GM23338 (cell line): ENCODE measurements around the gene SAMD7. TPM values are rescaled to one million over a fixed set of nuclear protein-coding genes. Genes with fewer than 3 reads are reported as not detected.

Experiments
- ATAC-seq: fragments of 200-7000 bp; cut with Tn5 transposase; 3 replicates; pipeline ENCODE4 v1.9.1; 2020
- DNase-seq: peaks from one replicate; pipeline ENCODE4 v3.0.0-alpha.2; 2015; ENCODE audit warnings: low spot score
- H2AFZ ChIP-seq: fragments of 200-600 bp; sonication (generic); 2 replicates; pipeline ENCODE4 v1.8.0; 2016; ENCODE audit warnings: antibody characterized with exemption, mild to moderate bottlenecking, moderate library complexity
- H3F3A ChIP-seq: fragments of 200-600 bp; sonication (generic); replicated peaks from 2 replicates; pipeline ENCODE4 v1.8.0; 2017; ENCODE audit warnings: antibody characterized with exemption, mixed run types, low read depth
- H3K27ac ChIP-seq: fragments of 200-600 bp; sonication (generic); 2 replicates; pipeline ENCODE4 v1.6.1; 2016; ENCODE audit warnings: low read depth
- H3K27me3 ChIP-seq: fragments of 200-600 bp; sonication (generic); 2 replicates; pipeline ENCODE4 v1.8.0; 2016; ENCODE audit warnings: mild to moderate bottlenecking, mixed run types, moderate library complexity; ENCODE audit not compliant: insufficient read depth
- H3K36me3 ChIP-seq: fragments of 200-600 bp; sonication (generic); 2 replicates; pipeline ENCODE4 v1.8.0; 2016; ENCODE audit warnings: mild to moderate bottlenecking; ENCODE audit not compliant: insufficient read depth
- H3K4me1 ChIP-seq: fragments of 200-600 bp; sonication (generic); 2 replicates; pipeline ENCODE4 v1.8.0; 2016; ENCODE audit warnings: mild to moderate bottlenecking, moderate library complexity; ENCODE audit not compliant: insufficient read depth
- H3K4me2 ChIP-seq: fragments of 200-600 bp; sonication (generic); 2 replicates; pipeline ENCODE4 v1.7.1; 2017; ENCODE audit warnings: mixed run types
- H3K4me3 ChIP-seq: fragments of 200-600 bp; sonication (generic); 2 replicates; pipeline ENCODE4 v1.6.1; 2016; ENCODE audit warnings: mixed run types
- H3K79me2 ChIP-seq: fragments of 200-600 bp; sonication (generic); replicated peaks from 2 replicates; pipeline ENCODE4 v1.8.0; 2017; ENCODE audit warnings: mild to moderate bottlenecking; ENCODE audit not compliant: insufficient read depth
- H3K9me2 ChIP-seq: fragments of 200-600 bp; sonication (generic); 2 replicates; pipeline ENCODE4 v1.8.0; 2017; ENCODE audit not compliant: insufficient read depth
- H4K20me1 ChIP-seq: fragments of 200-600 bp; sonication (generic); replicated peaks from 2 replicates; pipeline ENCODE4 v1.8.0; 2017; ENCODE audit warnings: mild to moderate bottlenecking; ENCODE audit not compliant: insufficient read depth
- H3K27ac Mint-ChIP-seq: 2 replicates; pipeline ENCODE4 v1.8.0; 2020; ENCODE audit warnings: inconsistent platforms, mild to moderate bottlenecking, moderate library complexity, mixed read lengths
- H3K27me3 Mint-ChIP-seq: 3 replicates; pipeline ENCODE4 v1.8.0; 2022; ENCODE audit warnings: low read depth, mild to moderate bottlenecking, moderate library complexity, mixed read lengths, inconsistent platforms; ENCODE audit not compliant: insufficient read depth, poor library complexity
- H3K36me3 Mint-ChIP-seq: 3 replicates; pipeline ENCODE4 v1.8.0; 2021; ENCODE audit warnings: low read depth, mild to moderate bottlenecking, inconsistent platforms, moderate library complexity, mixed read lengths
- H3K4me1 Mint-ChIP-seq: 3 replicates; pipeline ENCODE4 v1.8.0; 2020; ENCODE audit warnings: mild to moderate bottlenecking, inconsistent platforms, mixed read lengths
- H3K4me3 Mint-ChIP-seq: 3 replicates; pipeline ENCODE4 v1.8.0; 2021; ENCODE audit warnings: moderate library complexity, mild to moderate bottlenecking, inconsistent platforms, mixed read lengths
- H3K9me3 Mint-ChIP-seq: 3 replicates; pipeline ENCODE4 v1.8.0; 2020; ENCODE audit warnings: moderate library complexity, mild to moderate bottlenecking, inconsistent platforms, mixed read lengths
- CTCF ChIP-seq, 2 experiments: fragments of 200-600 bp in 1 of 2; sonication (generic) in 1 of 2; conservative IDR thresholded peaks; 2 replicates each; pipeline versions ENCODE4 v1.5.1 to v1.6.1; 2016 to 2017; ENCODE audit warnings: antibody characterized with exemption in 2 of 2, low read depth in 2 of 2, mild to moderate bottlenecking in 2 of 2, moderate library complexity in 1 of 2
- ETS1 ChIP-seq: IDR thresholded peaks from 2 replicates; pipeline ENCODE4 v1.6.1; 2016; ENCODE audit warnings: antibody characterized with exemption
- EZH2phosphoT487 ChIP-seq: fragments of 200-600 bp; sonication (generic); IDR thresholded peaks from one replicate; pipeline ENCODE4 v1.8.1; 2018; ENCODE audit warnings: antibody characterized with exemption; ENCODE audit not compliant: unreplicated experiment
- JUNB ChIP-seq: IDR thresholded peaks from one replicate; pipeline ENCODE4 v1.6.1; 2016; ENCODE audit warnings: antibody characterized with exemption; ENCODE audit not compliant: unreplicated experiment
- NANOG ChIP-seq: IDR thresholded peaks from 2 replicates; pipeline ENCODE4 v1.6.1; 2016; ENCODE audit warnings: antibody characterized with exemption, borderline replicate concordance
- POLR2AphosphoS5 ChIP-seq: IDR thresholded peaks from 2 replicates; pipeline ENCODE4 v1.6.1; 2016; ENCODE audit warnings: antibody characterized with exemption, low read depth
- ZNF114 ChIP-seq: fragments of 250-450 bp; sonication (Bioruptor Pico); IDR thresholded peaks from 2 replicates; pipeline ENCODE4 v1.5.0; 2020; ENCODE audit warnings: mild to moderate bottlenecking, moderate library complexity
- ZNF331 ChIP-seq: fragments of 250-450 bp; sonication (Bioruptor Pico); IDR thresholded peaks from 2 replicates; pipeline ENCODE4 v1.5.0; 2020; ENCODE audit warnings: low read depth, mild to moderate bottlenecking, moderate library complexity
- ZNF462 ChIP-seq: fragments of 250-450 bp; sonication (Bioruptor Pico); IDR thresholded peaks from 2 replicates; pipeline ENCODE4 v1.5.0; 2020; ENCODE audit warnings: mild to moderate bottlenecking, moderate library complexity
- polyA plus RNA-seq: library from polyadenylated mRNA; unstranded; fragments of >200 nt; fragmentation: Nextera tagmentation; extraction: Ambion mirVana; gene quantifications from 2 replicates; pipeline ENCODE4 v1.2.1, GENCODE V29; 2016
- total RNA-seq: library from RNA; depleted of rRNA; stranded (reverse); fragments of >200 nt; shearing (Covaris generic); gene quantifications from 2 replicates; pipeline ENCODE4 v1.2.3, GENCODE V29; 2014

Gene SAMD7
- total and polyA plus RNA-seq, 2 experiments from 2014 or later: not detected

- H3K27ac Mint-ChIP-seq: no peak overlapping the region
Measured at GRCh38 chr3:169865176-169865767, 46.1 kb upstream of the SAMD7 start.

More at GRCh38 chr3:169865176-169865767, 46.1 kb upstream of the SAMD7 start:
- Histone ChIP-seq H3K27ac (no peak overlapping the region), H3K27me3 (no peaks in the 10 kb centered on the region), H3K4me2 (no peak overlapping the region), H3F3A (no peaks in the 10 kb centered on the region), H3K79me2 (no peaks in the 10 kb centered on the region), H4K20me1 (no peaks in the 10 kb centered on the region), H3K4me1 (peaks cover 18% of the 10 kb centered on the region), H3K36me3 (no peaks in the 10 kb centered on the region), H3K4me3 (no peak overlapping the region), H3K9me2 (no peaks in the 10 kb centered on the region), H2AFZ (peak overlapping the region; percentile 33)
- Mint-ChIP-seq H3K4me1 (peaks cover 21% of the 10 kb centered on the region), H3K36me3 (no peaks in the 10 kb centered on the region), H3K4me3 (no peak overlapping the region), H3K27me3 (peaks cover 8% of the 10 kb centered on the region), H3K9me3 (no peaks in the 10 kb centered on the region)
- TF ChIP-seq ZNF114 (no peak), EZH2phosphoT487 (no peak), CTCF (conservative IDR thresholded peaks at IDR 0.05; ENCODE audit: low read depth in 2 of 2) (no peak), ETS1 (no peak), JUNB (no peak), ZNF462 (CRISPR knock-in tag) (no peak), NANOG (no peak), POLR2AphosphoS5 (no peak), ZNF331 (CRISPR knock-in tag) (no peak)
- DNase-seq (no peak), ATAC-seq (no peak)
